Fibroblast of mammary gland (primary cell): ENCODE results near the gene FAM174A.

ENCODE experiments used
- DNase-seq: peaks from one replicate; pipeline ENCODE4 v3.0.0-alpha.2; 2010; ENCODE audit warnings: low read depth
- H3K4me3 ChIP-seq: 2 replicates; pipeline ENCODE4 v1.5.1; 2011; ENCODE audit warnings: low read depth, mild to moderate bottlenecking, low read length, moderate library complexity; ENCODE audit not compliant: control insufficient read depth
- CTCF ChIP-seq: conservative IDR thresholded peaks from 2 replicates; pipeline ENCODE4 v1.5.1; 2011; ENCODE audit warnings: low read depth, low read length, inconsistent platforms; ENCODE audit not compliant: control insufficient read depth, insufficient read depth

FAM174A gene

GRCh38 chr5:100546001-100546400 is 10.8 kb downstream of the FAM174A start:
- no peak overlapping the region for H3K4me3 ChIP-seq
- no peak for TF ChIP-seq CTCF
- peak; percentile 8 for DNase-seq

- peak; percentile 74 for DNase-seq
- no peak overlapping the region for H3K4me3 ChIP-seq
- TF ChIP-seq CTCF = no peak
These were observed 15.4 kb downstream of the FAM174A start for GRCh38 chr5:100550531-100551051.

GRCh38 chr5:100551183-100551582 is 16.0 kb downstream of the FAM174A start:
- no peak for TF ChIP-seq CTCF
- DNase-seq = peak; percentile 3
- H3K4me3 ChIP-seq = no peak overlapping the region

- TF ChIP-seq CTCF = no peak
- DNase-seq = peak; percentile 73
These were observed 18.0 kb downstream of the FAM174A start for GRCh38 chr5:100553209-100553608.

GRCh38 chr5:100560860-100561259 is 25.7 kb downstream of the FAM174A start:
- no peak for TF ChIP-seq CTCF
- DNase-seq = peak; percentile 7
- no peak overlapping the region for H3K4me3 ChIP-seq

More at GRCh38 chr5:100553209-100553608, 18.0 kb downstream of the FAM174A start:
- H3K4me3 ChIP-seq = no peak overlapping the region

- TF ChIP-seq CTCF = no peak
- no peak overlapping the region for H3K4me3 ChIP-seq
- DNase-seq = no peak
These were observed 27.6 kb downstream of the FAM174A start for GRCh38 chr5:100562821-100563220.

- no peak for DNase-seq
- H3K4me3 ChIP-seq = no peak overlapping the region
- no peak for TF ChIP-seq CTCF
These were observed 31.4 kb downstream of the FAM174A start for GRCh38 chr5:100566382-100567141.
